Activated CD4-positive, alpha-beta T cell treated with anti-CD3 and anti-CD28 coated beads, Interleukin-2, Interleukin-6, amounts not matched to agents 100 ng/mL and 50 ng/mL, durations not matched to agents 16 hours and 8 hours (primary cell): Measurements from ENCODE around the gene SYNM.

Experiments
- DNase-seq: peaks from one replicate; pipeline ENCODE4 v3.0.0-alpha.2; 2020

SYNM gene

DNA sequence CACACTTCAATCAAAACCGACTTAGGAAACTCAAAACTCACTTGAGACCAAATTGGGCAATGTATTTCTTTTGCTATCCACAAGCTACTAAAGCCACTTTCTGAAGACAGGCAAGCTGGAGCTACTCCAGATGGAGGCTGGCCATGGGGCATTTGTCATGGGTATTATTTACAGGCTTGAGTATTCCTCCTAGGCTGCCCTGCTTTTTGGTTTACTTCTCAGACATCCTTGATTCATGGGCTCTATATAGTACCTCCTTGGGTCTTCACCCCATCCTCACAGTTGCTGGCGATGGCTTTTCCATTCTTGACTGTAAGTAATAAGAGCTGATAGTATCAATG, 18.6 kb upstream of the SYNM start:
- DNase-seq: no peak

DNA sequence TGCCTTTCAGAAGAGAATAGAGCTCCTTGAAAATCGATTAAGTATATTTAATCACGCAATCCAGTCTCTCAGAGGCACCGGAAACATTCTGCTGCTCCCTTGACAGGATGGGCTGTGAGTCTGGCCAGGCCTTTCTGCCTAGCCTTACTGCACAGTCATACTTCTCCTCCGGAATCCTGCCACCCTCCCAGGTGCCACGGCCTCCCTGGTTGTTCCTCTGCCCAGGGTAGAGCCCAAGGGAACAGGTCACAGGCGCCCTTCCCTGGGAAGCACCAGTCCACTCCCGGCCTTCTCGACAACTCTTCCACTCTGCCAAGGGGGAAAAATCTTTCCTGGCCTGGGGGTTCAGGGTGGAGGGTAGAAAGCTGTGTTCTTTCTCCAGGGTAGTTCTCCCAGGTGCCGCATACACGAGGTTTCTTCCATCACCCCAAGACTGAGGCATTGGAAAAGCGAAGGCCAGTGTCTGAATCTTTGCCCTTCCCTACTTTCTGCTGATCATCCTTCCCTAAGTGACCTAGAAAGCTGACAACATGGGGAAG, 17.4 kb upstream of the SYNM start:
- no peak for DNase-seq

DNA sequence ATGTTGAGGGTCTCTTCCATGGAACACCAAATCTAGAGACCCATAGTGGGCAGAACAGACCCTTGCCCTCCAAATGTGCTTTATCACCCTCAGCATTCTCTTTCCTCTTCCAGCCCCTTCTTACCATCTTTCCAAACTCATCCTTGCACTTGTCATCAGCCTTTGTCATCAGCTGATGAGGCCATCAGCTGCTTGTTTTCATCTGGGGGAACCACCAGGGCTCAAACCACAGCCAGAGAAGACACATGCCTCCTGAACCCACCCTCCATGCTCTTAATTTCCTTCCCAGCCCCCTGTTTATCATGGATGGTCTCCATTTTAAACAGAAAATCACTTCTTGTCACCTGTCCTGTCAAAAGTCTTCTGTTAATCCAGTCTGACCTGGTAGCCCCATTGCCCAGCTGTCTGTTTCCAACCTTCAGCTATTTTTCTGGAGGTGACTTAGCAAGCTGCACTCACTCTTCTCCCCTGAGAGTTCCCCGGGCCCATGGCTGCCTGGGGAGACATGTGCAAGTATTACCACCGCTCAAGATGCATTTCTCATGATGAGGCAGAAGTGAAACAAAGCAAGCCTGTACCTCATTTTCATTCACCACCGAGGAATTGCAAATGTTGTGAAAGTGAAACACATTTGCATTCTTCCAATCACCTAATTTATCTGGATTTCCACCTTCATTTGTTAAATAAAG, 14.7 kb upstream of the SYNM start:
- DNase-seq: peak; percentile 16

DNA sequence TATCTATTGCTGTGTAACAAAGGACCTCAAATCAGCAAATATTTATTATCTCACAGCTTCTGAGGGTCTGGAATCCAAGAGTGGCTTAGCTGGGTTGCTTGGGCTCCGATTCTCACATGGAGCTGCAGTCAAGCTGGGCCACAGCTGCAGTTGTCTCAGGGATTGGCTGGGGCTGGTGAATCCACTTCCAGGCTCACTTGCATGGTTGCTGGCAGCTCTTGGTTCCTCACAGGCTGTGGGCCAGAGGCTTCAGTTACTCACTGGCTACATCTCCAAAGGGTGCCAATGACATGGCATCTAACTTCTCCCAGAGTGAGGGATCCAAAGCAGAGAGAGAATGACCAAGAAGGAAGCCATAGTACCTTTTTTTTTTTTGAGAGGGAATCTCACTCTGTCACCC, 13.9 kb upstream of the SYNM start:
- DNase-seq: no peak

DNA sequence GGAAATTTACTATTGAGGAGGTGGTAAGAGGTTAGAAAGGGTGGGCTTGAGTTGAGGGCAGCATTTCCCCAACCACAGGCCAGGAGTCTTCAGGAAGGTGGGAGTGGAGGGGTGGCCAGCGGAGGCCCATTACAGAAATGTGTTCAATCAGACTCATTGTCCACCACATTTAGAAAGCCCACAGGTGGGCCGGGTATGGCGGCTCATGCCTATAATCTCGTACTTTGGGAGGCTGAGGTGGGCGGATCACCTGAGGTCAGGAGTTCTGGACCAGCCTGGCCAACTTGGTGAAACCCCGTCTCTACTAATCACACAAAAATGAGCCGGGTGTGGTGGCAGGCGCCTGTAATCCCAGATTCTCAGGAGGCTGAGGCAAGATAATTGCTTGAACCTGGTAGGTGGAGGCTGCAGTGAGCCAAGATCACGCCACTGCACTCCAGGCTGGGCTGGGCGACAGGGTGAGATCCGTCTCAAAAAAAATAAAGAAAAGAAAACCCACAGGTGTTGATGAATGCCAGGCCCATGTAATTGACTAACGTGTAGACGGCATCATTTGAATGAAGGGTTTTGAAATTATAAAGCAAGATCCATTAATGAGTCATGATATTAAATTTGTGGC, 12.2 kb upstream of the SYNM start:
- no peak for DNase-seq

DNA sequence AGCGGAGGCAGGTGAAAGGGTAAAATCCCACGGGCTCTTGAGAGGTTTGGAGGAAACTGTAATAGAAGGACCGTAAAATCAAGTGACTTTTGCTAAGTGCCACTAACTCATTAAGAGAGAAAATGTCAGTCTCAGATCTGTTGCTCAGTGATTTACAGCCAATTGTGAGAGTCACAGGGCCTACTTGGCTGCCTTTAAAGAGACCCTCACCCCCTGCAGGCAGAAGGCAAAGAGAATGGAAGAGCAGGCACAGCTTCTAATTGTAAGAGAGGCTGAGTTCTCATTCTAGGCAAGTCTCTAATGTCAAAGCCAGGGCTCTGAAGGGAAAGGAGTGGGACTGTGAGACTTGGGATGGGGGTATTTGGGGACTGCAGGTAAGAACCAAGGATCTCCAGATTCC, 9.3 kb upstream of the SYNM start:
- DNase-seq: no peak

DNA sequence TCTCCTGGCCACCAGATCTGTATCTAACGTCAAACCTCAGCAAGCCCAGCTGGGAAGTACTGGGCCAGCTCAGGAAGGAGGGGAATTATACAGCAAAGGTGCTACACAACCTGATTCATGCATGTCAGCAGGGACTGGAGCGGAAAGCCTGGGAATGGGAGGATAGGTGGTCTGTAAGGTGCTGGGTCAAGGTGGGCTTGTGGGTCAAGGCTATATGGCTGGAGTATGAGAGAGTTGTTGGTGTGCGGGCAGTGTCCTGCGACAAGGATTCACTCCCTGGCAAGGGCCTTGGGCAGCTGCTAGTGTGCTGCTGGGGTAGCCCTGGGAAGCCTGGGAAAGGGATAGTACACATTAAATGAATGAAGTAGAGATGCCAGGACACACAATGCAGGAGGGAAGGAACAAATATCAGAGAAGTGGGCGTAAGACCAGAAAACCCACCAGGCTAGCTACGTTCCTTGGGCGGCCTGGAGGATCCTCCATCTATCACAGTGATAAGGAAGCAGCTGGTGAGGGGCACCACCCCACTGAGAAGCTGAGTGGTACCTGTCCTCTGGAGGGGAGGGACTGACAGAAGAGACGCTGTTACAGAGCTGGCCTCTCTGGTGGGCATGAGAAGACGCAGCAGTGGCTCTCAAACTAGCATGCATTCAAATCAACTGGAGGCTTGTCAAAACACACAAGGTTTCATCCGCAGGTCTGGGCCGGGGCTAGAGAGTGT, 8.5 kb upstream of the SYNM start:
- no peak for DNase-seq

DNA sequence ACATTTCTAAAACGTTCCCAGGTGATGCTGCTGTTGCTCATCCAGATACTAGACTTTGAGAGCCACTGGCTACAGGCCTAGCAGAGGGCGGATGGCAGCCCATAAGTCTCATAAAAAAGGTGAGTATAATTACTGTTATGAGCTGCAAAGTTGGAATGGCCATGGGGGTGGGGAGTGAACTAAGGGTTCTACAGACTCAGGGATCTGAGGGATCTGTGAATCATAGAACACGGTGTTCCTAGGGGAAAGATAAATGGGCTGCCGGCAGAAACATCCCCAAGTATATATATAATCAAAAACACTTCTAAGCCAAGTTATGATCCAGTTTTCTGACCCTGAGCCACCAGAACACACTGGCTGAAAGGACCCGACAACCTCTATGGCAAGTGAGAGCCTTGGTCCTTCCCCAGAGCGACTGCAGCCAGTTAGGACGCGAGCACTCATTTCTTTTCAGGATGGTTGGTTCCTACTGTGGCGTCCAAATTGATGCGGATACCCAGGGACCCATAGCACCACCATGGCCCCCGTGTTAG, 7.9 kb upstream of the SYNM start:
- DNase-seq: no peak

DNA sequence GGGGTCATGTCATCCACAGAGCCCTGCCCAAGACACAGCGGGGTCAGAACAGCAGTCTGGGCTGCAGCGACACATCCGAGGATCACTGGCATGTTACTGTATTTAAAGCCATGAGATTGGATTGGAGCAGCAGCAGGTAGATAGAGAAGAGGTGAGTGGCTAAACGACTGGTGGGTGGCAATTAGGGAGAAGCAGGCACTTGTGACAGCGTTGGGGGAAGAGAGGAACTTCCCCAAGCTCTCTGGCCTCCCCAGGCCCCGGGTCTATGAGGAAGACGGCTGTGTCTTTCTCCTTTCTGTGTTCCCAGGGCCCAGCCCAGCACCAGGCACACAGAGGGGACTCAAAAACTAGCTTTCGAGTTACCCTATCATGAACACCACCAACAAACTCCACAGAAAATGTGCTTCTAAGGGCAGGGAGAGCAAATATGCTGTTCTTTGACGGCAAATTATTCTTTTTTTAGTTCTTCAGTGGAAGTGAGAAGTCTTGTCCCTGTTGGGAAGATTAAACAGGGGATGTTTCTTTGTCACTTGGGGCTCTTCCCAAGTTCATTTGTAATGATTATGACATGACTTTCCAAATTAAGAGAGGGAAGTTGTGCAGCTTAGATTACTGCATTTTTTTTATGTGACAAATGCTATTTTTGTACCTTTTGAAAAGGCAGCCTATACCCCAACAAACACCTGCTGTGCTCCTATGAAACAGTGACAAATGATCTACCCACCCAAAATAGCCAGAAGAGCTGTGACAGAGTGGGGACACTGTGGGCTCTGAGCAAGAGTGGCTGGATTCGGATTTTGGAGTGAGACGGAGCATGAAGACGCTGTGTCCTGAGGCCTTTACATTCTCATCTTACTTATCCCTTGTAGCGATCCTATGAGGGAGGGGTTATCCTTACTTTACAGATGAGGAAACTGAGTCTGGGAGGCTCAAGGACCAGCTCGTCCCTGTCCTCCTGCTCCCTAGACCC, 7.2 kb upstream of the SYNM start:
- no peak for DNase-seq

DNA sequence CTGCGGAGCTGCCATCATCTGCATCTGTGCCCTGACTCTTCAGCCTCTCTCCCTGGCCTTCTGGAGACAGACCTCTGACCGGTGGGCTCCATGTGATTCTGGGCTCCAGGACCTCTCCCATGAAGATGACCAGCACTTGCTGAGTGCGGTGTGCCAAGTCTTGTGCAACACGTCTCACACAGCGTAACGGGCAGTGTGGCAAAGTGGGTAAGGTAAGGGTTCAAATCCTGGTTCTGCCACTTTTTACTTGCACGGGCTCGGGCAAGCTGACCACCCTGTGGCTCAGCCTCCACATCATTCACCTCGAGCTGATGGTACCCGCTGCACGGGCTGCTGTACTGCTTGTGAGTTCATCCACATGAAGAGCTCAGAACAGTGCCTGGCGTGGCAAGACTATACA, 6.5 kb upstream of the SYNM start:
- DNase-seq: no peak

DNA sequence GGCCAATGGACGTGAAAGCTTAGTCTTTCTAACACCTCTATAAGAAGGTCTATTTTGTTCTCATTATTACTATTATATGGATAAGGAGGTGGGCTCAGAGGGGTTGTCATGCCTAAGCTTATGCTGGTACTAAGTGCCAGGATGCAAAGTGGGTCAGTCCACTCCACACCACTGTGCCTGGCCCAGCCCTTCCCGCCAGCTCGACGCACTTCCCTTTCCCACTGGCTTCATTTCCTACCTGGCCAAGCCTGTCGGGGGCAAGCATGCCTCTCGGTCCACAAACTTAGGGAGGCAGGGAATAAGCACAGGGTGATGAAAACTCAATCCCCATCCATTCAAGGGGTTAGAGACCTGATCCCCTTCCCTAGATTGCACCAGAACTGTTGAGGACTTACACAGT, 5.9 kb upstream of the SYNM start:
- DNase-seq: no peak

DNA sequence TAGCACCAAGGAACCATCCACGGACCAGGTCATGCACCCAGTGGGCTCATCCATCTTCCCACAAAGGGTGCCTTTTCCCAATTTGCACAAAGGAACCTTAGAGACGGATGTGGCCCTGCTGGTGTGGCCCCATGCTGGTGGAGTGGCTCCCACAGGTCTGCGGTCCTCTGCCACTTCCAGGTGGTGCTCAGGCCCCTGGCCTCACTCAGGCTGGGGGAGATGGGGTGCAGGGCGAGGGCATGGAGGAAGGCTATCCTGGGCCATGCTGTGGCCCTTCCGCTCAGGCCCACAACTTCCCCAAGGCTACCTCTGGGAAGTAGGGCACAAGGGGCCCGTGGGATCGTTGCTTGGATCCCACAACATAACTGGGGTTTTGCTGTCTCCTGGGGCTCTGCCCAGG, 5.2 kb upstream of the SYNM start:
- DNase-seq: no peak

DNA sequence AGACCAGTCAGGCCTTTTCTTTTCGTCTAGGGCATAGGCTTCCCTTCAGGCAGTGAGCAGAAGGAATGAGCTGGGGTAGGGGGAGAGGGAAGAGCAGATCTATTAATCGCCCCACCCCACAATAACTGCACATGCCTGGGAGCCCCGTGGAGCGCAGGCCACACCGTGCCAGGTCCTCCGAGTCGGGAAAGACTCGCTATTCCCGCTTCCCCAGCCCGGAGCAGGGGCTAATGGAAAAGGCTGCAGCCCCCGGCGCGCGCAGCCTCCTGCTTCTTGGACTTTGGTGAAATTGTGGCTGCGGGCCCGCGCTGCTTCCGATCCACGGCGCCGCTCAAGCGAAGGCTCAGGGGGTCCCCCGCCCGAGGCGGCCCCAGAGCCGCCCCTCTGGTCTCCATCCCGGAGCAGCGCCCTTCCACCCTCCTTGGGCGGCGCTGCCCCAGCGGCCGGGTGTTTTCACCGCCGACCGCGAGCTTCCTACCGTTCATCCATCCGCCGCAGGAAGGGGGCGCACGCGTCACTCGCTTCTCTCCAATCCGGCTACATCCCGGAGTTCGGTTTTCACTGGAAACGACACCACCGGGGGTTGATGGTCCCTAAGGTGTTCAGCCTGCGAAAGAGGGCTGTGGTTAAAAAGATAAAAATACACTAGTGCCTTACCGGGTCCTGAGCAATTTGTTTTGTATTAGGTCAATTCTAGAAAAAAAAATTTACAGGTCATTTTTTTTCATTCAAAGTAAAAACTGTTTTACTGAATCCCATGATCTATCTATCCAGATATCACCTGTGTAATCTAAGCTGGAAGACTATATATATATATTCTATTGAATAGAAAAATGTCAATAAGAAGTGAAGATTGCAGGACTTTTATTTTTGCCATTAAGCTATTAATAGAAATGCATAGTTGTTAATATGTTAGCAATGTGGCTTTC, 4.4 kb upstream of the SYNM start:
- peak; percentile 60 for DNase-seq

DNA sequence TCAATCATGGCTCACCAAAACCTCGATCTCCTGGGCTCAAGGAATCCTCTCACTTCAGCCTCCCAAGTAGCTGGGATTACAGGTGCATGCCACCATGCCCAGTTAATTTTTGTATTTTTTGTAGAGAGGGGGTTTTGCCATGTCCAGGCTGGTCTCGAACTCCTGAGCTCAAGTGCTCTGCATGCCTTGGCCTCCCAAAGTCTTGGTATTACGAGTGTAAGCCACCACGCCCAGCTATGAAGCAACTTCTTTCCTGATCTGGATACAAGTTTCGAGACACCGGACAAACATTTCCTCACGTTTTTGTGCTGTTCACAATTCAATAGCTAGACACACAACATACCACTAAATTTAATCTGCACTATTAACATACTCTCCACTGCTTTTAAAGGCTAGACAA, 3.4 kb upstream of the SYNM start:
- no peak for DNase-seq

DNA sequence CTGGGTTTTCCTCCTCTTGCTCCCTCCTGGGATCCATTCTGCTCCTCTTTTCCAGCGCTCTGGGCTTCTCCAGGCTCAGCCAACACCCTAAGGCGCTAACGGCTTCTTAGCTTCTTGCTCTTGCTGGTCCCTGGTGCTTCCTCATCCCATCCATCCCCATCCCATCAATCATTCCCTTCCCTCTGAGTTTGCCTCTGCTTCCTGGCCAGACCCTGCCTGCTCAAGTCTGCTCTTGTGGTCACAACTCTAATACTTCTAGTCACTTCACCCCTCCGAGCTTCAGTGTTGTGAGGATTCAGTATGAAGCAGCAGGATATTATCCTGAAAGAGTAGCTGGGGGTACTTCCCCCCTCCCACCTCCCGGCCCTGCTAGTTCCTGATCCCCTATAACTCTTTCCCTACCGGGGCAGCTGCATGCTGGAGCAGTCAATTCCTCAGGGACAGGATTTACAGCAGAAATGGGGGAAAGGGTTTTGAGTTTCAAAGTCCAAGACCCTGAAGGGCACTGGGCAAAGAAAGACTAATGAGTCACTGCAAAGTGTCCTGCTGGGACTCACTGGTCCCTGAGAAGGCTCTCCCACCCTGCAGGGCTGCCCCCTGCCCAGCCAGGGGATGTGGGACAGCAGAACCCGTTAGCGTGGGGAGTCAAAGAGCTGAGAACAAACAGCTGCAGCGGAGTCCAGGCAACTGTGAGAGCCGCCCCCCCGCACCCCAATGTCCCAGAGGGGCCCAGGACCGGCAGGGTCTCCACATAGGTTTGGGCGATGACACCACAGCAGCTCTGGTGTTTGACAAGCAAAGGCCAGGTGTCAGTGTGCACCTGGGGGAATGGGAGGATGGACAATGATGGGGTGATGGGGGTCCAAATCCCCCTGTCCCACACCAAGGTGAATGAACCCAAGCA, 2.3 kb upstream of the SYNM start:
- no peak for DNase-seq

DNA sequence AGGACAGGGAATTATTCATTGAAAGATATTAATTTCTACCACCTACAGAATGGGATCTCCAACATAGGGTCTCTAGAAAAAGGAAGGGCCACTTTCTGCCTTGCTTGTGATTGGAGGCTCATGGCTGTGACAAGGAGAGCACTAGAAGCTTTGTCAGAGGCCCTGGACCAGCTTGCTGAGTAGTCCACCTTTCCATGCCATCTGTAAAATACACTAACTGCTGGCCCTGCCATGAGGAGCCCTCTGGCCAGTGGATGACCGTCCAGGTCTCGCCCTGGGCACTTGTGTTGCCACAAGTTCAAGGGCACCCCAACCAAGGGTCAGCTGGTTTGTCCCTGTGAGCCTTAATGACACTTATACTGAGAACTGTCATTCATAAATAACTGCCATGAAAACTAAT, 1.6 kb upstream of the SYNM start:
- no peak for DNase-seq

DNA sequence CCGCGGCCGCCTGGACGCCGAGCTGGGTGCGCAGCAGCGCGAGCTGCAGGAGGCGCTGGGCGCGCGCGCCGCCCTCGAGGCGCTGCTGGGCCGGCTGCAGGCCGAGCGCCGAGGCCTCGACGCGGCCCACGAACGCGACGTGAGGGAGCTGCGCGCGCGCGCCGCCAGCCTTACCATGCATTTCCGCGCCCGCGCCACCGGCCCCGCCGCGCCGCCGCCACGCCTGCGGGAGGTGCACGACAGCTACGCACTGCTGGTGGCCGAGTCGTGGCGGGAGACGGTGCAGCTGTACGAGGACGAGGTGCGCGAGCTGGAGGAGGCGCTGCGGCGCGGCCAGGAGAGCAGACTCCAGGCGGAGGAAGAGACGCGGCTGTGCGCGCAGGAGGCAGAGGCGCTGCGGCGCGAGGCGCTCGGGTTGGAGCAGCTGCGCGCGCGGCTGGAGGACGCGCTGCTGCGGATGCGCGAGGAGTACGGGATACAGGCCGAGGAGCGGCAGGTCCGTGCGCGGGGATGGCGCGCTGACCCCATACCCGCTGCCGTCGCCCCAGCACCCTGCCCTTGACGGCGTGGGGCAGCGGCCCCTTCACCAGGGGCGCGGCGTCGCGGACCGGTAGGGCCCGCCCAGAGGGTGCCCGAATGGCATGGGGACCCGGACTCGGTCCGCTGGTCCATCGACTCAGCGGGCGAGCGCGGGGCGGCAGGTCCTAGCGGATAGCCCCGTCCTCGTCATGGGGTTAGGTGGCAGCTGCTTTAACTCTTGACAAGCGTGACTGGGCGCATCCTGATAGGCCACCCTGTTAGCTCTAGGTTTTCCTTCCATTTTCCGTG, 848 bp downstream of the SYNM start:
- DNase-seq: peak; percentile 60

DNA sequence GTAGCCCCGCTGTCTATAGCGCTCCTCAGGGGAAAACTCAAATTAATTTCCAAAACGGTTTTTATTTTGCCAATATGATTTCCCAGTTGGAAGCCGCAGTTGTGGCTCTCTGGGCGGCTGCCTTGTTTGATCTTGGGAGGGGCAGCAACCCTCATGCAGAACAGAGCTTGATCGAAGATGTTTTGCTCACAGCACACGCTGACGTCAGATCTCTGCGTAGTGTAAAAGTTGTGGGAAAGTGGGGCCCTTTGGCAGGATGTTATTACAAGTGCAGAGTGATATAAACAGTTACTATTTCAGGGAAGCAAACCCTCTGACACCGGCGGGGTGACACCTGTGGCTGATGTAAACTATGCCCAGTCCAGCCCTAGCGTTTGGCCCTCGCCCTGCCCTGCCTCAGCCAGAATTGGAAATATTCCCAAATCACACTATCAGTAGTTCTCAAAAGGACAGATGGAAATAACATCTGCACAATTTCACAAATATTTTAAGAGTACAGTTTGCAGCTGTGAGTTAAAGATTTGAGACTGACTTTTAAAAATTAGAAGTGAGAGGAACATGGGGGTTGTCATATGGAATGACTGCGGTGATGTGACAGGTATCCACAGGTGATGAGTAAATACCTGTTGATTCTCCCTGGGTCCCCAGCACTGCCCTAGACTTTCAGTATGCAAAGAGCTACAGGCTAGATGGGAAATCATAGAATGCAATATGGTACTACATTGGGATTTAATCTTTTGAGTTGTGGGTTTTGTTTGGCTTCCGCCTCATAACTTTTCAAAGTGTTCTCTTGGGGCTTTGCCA, 1.7 kb downstream of the SYNM start:
- no peak for DNase-seq

DNA sequence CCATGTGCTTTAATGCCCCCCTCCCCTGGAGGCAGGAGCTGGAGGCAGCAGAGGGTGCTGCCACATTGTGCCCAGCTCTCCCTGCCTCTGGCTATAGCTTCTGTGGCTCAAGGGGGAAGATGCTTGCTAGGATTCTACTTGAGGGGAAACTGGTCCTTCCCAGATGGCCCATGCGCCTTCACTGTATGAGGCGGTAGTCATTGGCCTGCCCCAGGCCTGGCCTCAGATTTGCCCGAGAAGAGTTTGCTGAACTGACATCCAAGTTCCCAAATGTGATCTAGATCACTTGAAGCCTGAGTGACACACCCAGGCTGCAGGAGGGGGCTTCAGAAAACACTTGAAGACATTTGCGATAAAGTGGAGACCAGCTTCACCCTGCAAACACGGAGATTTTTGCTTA, 4.1 kb downstream of the SYNM start:
- no peak for DNase-seq
